HCT116 (cell line): ENCODE measurements around the gene NLRC5. TPM values are rescaled to one million over a fixed set of nuclear protein-coding genes. Genes with fewer than 3 reads are reported as not detected.

Experiments used
- ATAC-seq: fragments of 200-7000 bp; cut with Tn5 transposase; 2 replicates; pipeline ENCODE4 v1.9.1; 2020; ENCODE audit warnings: mild to moderate bottlenecking, moderate library complexity
- BruUV-seq: library from RNA; stranded (reverse); fragments of 400-500 nt; replicated peaks from 2 replicates; lab custom pipeline; 2021; lab: Mats Ljungman, UMichigan
- CTCF ChIA-PET: fragments of 300-600 bp; sonication (Branson Sonifier 250); formaldehyde crosslinking; loops from one replicate; lab custom pipeline; 2021; ENCODE audit warnings: antibody characterized with exemption; lab: Charles Lee
- POLR2A ChIA-PET: fragments of 300-600, 350-600 bp; sonication (Branson Sonifier 250); formaldehyde crosslinking; loops from one replicate; lab custom pipeline; 2021; ENCODE audit warnings: antibody characterized with exemption; lab: Charles Lee
- RAD21 ChIA-PET, 2 experiments: fragments of 300-600 bp; sonication (Branson Sonifier 250); formaldehyde crosslinking; loops; one replicate each; lab custom pipeline; 2023; ENCODE audit warnings: low total read pairs in 2 of 2; ENCODE audit not compliant: uncharacterized antibody in 2 of 2, unreplicated experiment in 2 of 2, low non-redundant PET in 1 of 2; lab: Charles Lee
- DNase-seq: peaks from one replicate; pipeline ENCODE4 v3.0.0-alpha.2; 2010; ENCODE audit warnings: low read depth, low spot score
- H2AFZ ChIP-seq: fragments of 200-600 bp; shearing (Covaris generic), sonication (generic); 2 replicates; pipeline ENCODE4 v1.6.1; 2017; ENCODE audit warnings: low read depth, mixed run types, mixed read lengths, antibody characterized with exemption, low read length; ENCODE audit not compliant: poor library complexity, severe bottlenecking
- H3K27ac ChIP-seq: 2 replicates; pipeline ENCODE4 v1.5.1; 2012; ENCODE audit warnings: low read depth, low read length
- H3K27me3 ChIP-seq: fragments of 200-600 bp; sonication (generic); 2 replicates; pipeline ENCODE4 v1.6.1; 2016; ENCODE audit warnings: mixed run types, low read length, mixed read lengths; ENCODE audit not compliant: insufficient read depth
- H3K36me3 ChIP-seq, 2 experiments: fragments of 200-500 bp in 1 of 2; fragments of 200-600 bp in 1 of 2; sonication (Bioruptor generic) in 1 of 2; sonication (generic) in 1 of 2; 2 replicates each; pipeline versions ENCODE4 v1.5.1 to v1.6.1; 2014 to 2016; ENCODE audit warnings: low read length in 2 of 2, inconsistent platforms in 1 of 2, mixed read lengths in 1 of 2, mixed run types in 1 of 2; ENCODE audit not compliant: insufficient read depth in 2 of 2, control insufficient read depth in 1 of 2
- H3K4me1 ChIP-seq, 2 experiments: fragments of 200-600 bp in 1 of 2; sonication (generic) in 1 of 2; 2 replicates each; pipeline versions ENCODE4 v1.5.1 to v1.6.1; 2012 to 2017; ENCODE audit warnings: low read length in 2 of 2, inconsistent platforms in 1 of 2, mild to moderate bottlenecking in 1 of 2, mixed read lengths in 1 of 2, mixed run types in 1 of 2, moderate library complexity in 1 of 2; ENCODE audit not compliant: insufficient read depth in 2 of 2, control insufficient read depth in 1 of 2
- H3K4me2 ChIP-seq: fragments of 200-600 bp; sonication (generic); 2 replicates; pipeline ENCODE4 v1.6.1; 2017; ENCODE audit warnings: mixed run types, low read length, mixed read lengths
- H3K4me3 ChIP-seq, 2 experiments: fragments of 200-600 bp in 1 of 2; sonication (generic) in 1 of 2; replicated peaks in 1 of 2; 2 replicates each; pipeline ENCODE4 v1.5.1; 2011 to 2016; ENCODE audit warnings: low read length in 2 of 2, control low read depth in 1 of 2, low read depth in 1 of 2, mild to moderate bottlenecking in 1 of 2, mixed read lengths in 1 of 2, mixed run types in 1 of 2
- H3K79me2 ChIP-seq: fragments of 200-600 bp; sonication (generic); 2 replicates; pipeline ENCODE4 v1.6.1; 2017; ENCODE audit warnings: mild to moderate bottlenecking, mixed run types, low read length, moderate library complexity, mixed read lengths; ENCODE audit not compliant: insufficient read depth
- H3K9ac ChIP-seq: fragments of 200-600 bp; sonication (generic); 2 replicates; pipeline ENCODE4 v1.6.1; 2016; ENCODE audit warnings: low read length, mixed read lengths
- H3K9me2 ChIP-seq: fragments of 200-600 bp; sonication (generic), shearing (Covaris generic); 2 replicates; pipeline ENCODE4 v1.6.1; 2017; ENCODE audit warnings: mixed run types, mild to moderate bottlenecking, moderate library complexity; ENCODE audit not compliant: insufficient read depth
- H3K9me3 ChIP-seq, 2 experiments: fragments of 200-500 bp in 1 of 2; fragments of 200-600 bp in 1 of 2; sonication (Bioruptor generic) in 1 of 2; sonication (generic) in 1 of 2; 2 replicates each; pipeline ENCODE4 v1.6.1; 2014 to 2017; ENCODE audit warnings: low read length in 2 of 2, mixed read lengths in 2 of 2, inconsistent platforms in 1 of 2, low read depth in 1 of 2, mild to moderate bottlenecking in 1 of 2, mixed run types in 1 of 2, moderate library complexity in 1 of 2; ENCODE audit not compliant: control insufficient read depth in 1 of 2, insufficient read depth in 1 of 2
- H4K20me1 ChIP-seq: fragments of 200-600 bp; sonication (generic), shearing (Covaris generic); 2 replicates; pipeline ENCODE4 v1.6.1; 2017; ENCODE audit warnings: mixed run types, mild to moderate bottlenecking, moderate library complexity; ENCODE audit not compliant: insufficient read depth
- CBX3 ChIP-seq: IDR thresholded peaks from 2 replicates; pipeline ENCODE4 v1.6.1; 2012; ENCODE audit warnings: low read depth
- EGR1 ChIP-seq: IDR thresholded peaks from 2 replicates; pipeline ENCODE4 v1.6.1; 2012; ENCODE audit warnings: low read depth
- ELF1 ChIP-seq: IDR thresholded peaks from 2 replicates; pipeline ENCODE4 v1.6.1; 2012; ENCODE audit warnings: low read depth, borderline replicate concordance
- EZH2 ChIP-seq: fragments of 200-600 bp; sonication (generic); IDR thresholded peaks from 2 replicates; pipeline ENCODE4 v1.6.1; 2017; ENCODE audit warnings: antibody characterized with exemption, mixed run types
- FOSL1 ChIP-seq: IDR thresholded peaks from 2 replicates; pipeline ENCODE4 v1.6.1; 2012; ENCODE audit warnings: low read depth
- JUND ChIP-seq: IDR thresholded peaks from 2 replicates; pipeline ENCODE4 v1.6.1; 2012
- POLR2A ChIP-seq: IDR thresholded peaks from 2 replicates; pipeline ENCODE4 v1.7.0; 2011; ENCODE audit warnings: borderline replicate concordance; ENCODE audit not compliant: insufficient read depth, insufficient read length; ENCODE audit errors: extremely low read depth
- POLR2AphosphoS5 ChIP-seq: IDR thresholded peaks from 2 replicates; pipeline ENCODE4 v1.6.1; 2011; ENCODE audit warnings: mild to moderate bottlenecking, low read depth, low read length, moderate library complexity
- SRF ChIP-seq: IDR thresholded peaks from 2 replicates; pipeline ENCODE4 v1.6.1; 2012; ENCODE audit warnings: low read depth
- TCF7L2 ChIP-seq: IDR thresholded peaks from 2 replicates; pipeline ENCODE4 v1.7.0; 2011; ENCODE audit warnings: borderline replicate concordance, inconsistent platforms; ENCODE audit not compliant: insufficient read depth, insufficient read length; ENCODE audit errors: extremely low read depth
- YY1 ChIP-seq: IDR thresholded peaks from 2 replicates; pipeline ENCODE4 v1.6.1; 2011; ENCODE audit warnings: low read length, low read depth, moderate library complexity, mild to moderate bottlenecking; ENCODE audit not compliant: insufficient replicate concordance; ENCODE audit errors: extremely low read depth
- ZNF274 ChIP-seq: fragments of 200-500 bp; sonication (Bioruptor generic); IDR thresholded peaks from 2 replicates; pipeline ENCODE4 v1.6.1; 2014; ENCODE audit warnings: mild to moderate bottlenecking, low read depth, low read length, inconsistent platforms
- intact Hi-C: fragments of 100-400 bp; cut with micrococcal nuclease; formaldehyde crosslinking; loops from 2 replicates; pipeline ENCODE4 v1.10.0; 2022
- total RNA-seq: library from RNA; stranded (reverse); gene quantifications from one replicate; pipeline ENCODE4 v1.2.1, GENCODE V29; 2021; ENCODE audit not compliant: unreplicated experiment
- TF ChIP-seq, protein P1 (sequence below): IDR thresholded peaks from 2 replicates; pipeline ENCODE4 v1.6.1; 2012
- TF ChIP-seq, protein P2 (sequence below): IDR thresholded peaks from 2 replicates; pipeline ENCODE4 v1.6.1; 2012; ENCODE audit warnings: low read depth
- TF ChIP-seq, protein P3 (sequence below), 3 experiments: fragments of 200-600 bp in 1 of 3; sonication (generic) in 1 of 3; IDR thresholded peaks in 2 of 3; conservative IDR thresholded peaks in 1 of 3; 2 replicates each; pipeline ENCODE4 v1.5.1; 2012 to 2017; ENCODE audit warnings: low read depth in 2 of 3, low read length in 2 of 3, antibody characterized with exemption in 1 of 3, borderline replicate concordance in 1 of 3, control low read depth in 1 of 3, mild to moderate bottlenecking in 1 of 3, mixed read lengths in 1 of 3, mixed run types in 1 of 3, moderate library complexity in 1 of 3; ENCODE audit not compliant: insufficient read depth in 1 of 3

Gene NLRC5
- total RNA-seq, 1 experiment from 2014 or later, result 10.4 TPM

DNA sequence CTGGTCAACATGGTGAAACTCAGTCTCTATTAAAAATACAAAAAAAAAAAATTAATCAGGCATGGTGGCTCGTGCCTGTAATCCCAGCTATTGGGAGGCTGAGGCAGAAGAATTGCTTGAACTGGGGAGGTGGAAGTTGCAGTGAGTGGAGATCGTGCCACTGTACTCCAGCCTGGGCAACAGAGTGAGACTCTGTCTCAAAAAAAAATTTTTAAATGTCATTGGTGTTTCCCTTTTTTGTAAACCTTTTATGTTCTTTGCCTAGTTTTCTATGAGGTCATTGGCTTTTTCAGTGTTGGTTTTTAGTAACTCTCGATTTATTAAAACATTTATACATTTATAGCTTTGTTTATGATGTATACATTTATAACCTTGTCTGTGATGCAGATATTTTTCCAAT, 18.2 kb downstream of the NLRC5 start (continued):
- TF ChIP-seq, protein P1, sequence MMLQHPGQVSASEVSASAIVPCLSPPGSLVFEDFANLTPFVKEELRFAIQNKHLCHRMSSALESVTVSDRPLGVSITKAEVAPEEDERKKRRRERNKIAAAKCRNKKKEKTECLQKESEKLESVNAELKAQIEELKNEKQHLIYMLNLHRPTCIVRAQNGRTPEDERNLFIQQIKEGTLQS, result no peak
- TF ChIP-seq YY1, result no peak
- TF ChIP-seq EGR1, result no peak
- no peak for TF ChIP-seq TCF7L2
- TF ChIP-seq, protein P2, sequence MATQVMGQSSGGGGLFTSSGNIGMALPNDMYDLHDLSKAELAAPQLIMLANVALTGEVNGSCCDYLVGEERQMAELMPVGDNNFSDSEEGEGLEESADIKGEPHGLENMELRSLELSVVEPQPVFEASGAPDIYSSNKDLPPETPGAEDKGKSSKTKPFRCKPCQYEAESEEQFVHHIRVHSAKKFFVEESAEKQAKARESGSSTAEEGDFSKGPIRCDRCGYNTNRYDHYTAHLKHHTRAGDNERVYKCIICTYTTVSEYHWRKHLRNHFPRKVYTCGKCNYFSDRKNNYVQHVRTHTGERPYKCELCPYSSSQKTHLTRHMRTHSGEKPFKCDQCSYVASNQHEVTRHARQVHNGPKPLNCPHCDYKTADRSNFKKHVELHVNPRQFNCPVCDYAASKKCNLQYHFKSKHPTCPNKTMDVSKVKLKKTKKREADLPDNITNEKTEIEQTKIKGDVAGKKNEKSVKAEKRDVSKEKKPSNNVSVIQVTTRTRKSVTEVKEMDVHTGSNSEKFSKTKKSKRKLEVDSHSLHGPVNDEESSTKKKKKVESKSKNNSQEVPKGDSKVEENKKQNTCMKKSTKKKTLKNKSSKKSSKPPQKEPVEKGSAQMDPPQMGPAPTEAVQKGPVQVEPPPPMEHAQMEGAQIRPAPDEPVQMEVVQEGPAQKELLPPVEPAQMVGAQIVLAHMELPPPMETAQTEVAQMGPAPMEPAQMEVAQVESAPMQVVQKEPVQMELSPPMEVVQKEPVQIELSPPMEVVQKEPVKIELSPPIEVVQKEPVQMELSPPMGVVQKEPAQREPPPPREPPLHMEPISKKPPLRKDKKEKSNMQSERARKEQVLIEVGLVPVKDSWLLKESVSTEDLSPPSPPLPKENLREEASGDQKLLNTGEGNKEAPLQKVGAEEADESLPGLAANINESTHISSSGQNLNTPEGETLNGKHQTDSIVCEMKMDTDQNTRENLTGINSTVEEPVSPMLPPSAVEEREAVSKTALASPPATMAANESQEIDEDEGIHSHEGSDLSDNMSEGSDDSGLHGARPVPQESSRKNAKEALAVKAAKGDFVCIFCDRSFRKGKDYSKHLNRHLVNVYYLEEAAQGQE, result no peak
- no peak for TF ChIP-seq CBX3
- no peak for TF ChIP-seq JUND
- no peak for TF ChIP-seq POLR2A
- no peak for TF ChIP-seq FOSL1
- TF ChIP-seq POLR2AphosphoS5, result no peak
- TF ChIP-seq ZNF274, result no peak

DNA sequence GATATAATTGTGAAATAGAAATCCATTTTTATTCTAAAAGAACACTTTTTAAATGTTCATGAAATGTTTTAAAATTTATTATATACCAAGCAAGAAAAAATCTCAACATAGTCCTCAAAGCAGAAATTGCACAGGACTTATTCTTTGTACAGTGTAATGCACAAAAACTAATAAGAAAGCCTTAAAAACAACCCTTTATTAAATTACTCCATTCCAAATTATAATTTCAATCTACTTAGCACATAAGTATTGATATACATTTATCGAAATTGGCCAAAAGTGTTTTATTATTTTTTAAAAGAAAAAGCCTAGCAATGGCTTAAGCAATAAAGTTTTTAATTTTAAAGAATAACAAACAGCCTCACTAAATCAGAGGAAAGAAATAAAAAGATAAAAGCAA, 19.1 kb downstream of the NLRC5 start:
- H3K4me1 ChIP-seq, result peaks cover 0 to 13% of the 10 kb centered on the region in 2 experiments; a peak in 2 of 4 replicates
- no peak overlapping the region for H3K4me2 ChIP-seq
- POLR2A ChIA-PET, result no interaction called here
- DNase-seq, result no peak
- H3K9me3 ChIP-seq, result no peaks in the 10 kb centered on the region
- no peaks in the 10 kb centered on the region for H4K20me1 ChIP-seq
- CTCF ChIA-PET, result no interaction called here
- no peaks in the 10 kb centered on the region for H3K9me2 ChIP-seq
- H3K36me3 ChIP-seq, result no peaks in the 10 kb centered on the region
- H3K4me3 ChIP-seq, result no peak overlapping the region
- no peak for ATAC-seq
- no TSS peak for BruUV-seq
- intact Hi-C loops, result no loop called here
- H3K27ac ChIP-seq, result no peak overlapping the region
- H2AFZ ChIP-seq, result no peak overlapping the region
- H3K9ac ChIP-seq, result no peak overlapping the region
- no peaks in the 10 kb centered on the region for H3K27me3 ChIP-seq
- H3K79me2 ChIP-seq, result no peaks in the 10 kb centered on the region
- RAD21 ChIA-PET, result no interaction called here
- TF ChIP-seq, protein P3, sequence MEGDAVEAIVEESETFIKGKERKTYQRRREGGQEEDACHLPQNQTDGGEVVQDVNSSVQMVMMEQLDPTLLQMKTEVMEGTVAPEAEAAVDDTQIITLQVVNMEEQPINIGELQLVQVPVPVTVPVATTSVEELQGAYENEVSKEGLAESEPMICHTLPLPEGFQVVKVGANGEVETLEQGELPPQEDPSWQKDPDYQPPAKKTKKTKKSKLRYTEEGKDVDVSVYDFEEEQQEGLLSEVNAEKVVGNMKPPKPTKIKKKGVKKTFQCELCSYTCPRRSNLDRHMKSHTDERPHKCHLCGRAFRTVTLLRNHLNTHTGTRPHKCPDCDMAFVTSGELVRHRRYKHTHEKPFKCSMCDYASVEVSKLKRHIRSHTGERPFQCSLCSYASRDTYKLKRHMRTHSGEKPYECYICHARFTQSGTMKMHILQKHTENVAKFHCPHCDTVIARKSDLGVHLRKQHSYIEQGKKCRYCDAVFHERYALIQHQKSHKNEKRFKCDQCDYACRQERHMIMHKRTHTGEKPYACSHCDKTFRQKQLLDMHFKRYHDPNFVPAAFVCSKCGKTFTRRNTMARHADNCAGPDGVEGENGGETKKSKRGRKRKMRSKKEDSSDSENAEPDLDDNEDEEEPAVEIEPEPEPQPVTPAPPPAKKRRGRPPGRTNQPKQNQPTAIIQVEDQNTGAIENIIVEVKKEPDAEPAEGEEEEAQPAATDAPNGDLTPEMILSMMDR (IDR thresholded peaks at IDR 0.05 in 2 of 3, conservative IDR thresholded peaks at IDR 0.05 in 1 of 3; ENCODE audit: borderline replicate concordance in 1 of 3, insufficient read depth in 1 of 3, low read depth in 2 of 3, low read length in 2 of 3), result no peak
- no peak for TF ChIP-seq YY1
- no peak for TF ChIP-seq ELF1
- no peak for TF ChIP-seq POLR2AphosphoS5
- no peak for TF ChIP-seq POLR2A
- TF ChIP-seq, protein P1, result no peak
- no peak for TF ChIP-seq SRF
- no peak for TF ChIP-seq EGR1
- no peak for TF ChIP-seq EZH2
- TF ChIP-seq, protein P2, result no peak
